ENCODE measurements around the gene FBXW5. TPM values are rescaled to one million over a fixed set of nuclear protein-coding genes. Genes with fewer than 3 reads are reported as not detected.
A peak's percentile ranks its signal among the peaks of the same experiment; 100 is the strongest.

The FBXW5 gene
- total and polyA plus RNA-seq, 9 of the 15 experiments (the other 6 are each of a cell fraction or from before 2014, with no cell fraction given) = 0.21 to 128 (median 37.0) TPM

DNA sequence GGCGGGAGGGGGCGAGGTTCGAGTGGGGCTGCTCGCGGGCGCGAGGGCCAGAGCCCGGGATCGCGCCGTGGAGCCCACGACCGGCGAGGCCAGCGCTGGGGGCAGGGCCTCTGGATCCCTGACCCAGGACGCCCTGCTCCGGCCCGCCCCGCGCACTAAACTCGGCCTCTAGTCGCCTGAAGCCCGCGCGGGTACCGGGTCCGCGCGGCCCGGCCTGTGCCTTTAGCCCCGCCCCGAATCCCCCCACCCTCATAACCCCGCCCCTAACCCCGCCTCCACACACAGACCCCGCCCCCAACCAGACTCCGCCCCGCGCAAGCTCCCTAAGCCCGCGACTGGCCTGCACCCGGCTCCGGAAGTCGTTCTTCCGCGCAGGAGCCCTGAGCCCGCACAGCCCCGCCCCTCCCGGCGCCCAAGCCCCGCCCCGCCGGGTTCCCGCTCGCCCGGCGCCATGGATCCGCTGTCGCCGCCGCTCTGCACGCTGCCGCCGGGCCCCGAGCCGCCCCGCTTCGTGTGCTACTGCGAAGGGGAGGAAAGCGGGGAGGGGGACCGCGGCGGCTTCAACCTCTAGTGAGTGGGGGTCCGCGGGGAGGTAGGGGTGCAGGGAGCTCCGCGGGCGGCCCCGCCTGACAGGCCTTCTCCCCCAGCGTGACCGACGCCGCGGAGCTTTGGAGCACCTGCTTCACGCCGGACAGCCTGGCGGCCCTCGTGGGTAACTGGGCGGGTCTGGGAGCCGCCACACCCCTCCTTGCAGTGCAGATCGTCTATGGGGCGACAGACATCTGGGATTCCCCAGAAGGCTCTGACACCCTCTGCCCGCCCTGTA lies 47.7 kb upstream of the FBXW5 start, which contains the start of gene PAXX (continued):
- TF ChIP-seq TAF7 (tag; IDR thresholded peaks at IDR 0.05) (no peak), E2F3 (CRISPR knock-in tag; IDR thresholded peaks at IDR 0.05) (peak; percentile 90), TAF1 (IDR thresholded peaks at IDR 0.05; ENCODE audit: control insufficient read depth, extremely low read depth, insufficient read depth, low read length, severe bottlenecking) (peak; percentile 75)
- TF ChIP-seq, protein P1, sequence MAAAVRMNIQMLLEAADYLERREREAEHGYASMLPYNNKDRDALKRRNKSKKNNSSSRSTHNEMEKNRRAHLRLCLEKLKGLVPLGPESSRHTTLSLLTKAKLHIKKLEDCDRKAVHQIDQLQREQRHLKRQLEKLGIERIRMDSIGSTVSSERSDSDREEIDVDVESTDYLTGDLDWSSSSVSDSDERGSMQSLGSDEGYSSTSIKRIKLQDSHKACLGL (CRISPR knock-in tag; IDR thresholded peaks at IDR 0.05; ENCODE audit: borderline replicate concordance, poor library complexity, severe bottlenecking) = peak; percentile 83
- TF ChIP-seq, protein P2, sequence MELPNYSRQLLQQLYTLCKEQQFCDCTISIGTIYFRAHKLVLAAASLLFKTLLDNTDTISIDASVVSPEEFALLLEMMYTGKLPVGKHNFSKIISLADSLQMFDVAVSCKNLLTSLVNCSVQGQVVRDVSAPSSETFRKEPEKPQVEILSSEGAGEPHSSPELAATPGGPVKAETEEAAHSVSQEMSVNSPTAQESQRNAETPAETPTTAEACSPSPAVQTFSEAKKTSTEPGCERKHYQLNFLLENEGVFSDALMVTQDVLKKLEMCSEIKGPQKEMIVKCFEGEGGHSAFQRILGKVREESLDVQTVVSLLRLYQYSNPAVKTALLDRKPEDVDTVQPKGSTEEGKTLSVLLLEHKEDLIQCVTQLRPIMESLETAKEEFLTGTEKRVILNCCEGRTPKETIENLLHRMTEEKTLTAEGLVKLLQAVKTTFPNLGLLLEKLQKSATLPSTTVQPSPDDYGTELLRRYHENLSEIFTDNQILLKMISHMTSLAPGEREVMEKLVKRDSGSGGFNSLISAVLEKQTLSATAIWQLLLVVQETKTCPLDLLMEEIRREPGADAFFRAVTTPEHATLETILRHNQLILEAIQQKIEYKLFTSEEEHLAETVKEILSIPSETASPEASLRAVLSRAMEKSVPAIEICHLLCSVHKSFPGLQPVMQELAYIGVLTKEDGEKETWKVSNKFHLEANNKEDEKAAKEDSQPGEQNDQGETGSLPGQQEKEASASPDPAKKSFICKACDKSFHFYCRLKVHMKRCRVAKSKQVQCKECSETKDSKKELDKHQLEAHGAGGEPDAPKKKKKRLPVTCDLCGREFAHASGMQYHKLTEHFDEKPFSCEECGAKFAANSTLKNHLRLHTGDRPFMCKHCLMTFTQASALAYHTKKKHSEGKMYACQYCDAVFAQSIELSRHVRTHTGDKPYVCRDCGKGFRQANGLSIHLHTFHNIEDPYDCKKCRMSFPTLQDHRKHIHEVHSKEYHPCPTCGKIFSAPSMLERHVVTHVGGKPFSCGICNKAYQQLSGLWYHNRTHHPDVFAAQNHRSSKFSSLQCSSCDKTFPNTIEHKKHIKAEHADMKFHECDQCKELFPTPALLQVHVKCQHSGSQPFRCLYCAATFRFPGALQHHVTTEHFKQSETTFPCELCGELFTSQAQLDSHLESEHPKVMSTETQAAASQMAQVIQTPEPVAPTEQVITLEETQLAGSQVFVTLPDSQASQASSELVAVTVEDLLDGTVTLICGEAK (IDR thresholded peaks at IDR 0.05) = no peak
- TF ChIP-seq, protein P2 (CRISPR knock-in tag; IDR thresholded peaks at IDR 0.05) = no peak
- TF ChIP-seq, protein P3, sequence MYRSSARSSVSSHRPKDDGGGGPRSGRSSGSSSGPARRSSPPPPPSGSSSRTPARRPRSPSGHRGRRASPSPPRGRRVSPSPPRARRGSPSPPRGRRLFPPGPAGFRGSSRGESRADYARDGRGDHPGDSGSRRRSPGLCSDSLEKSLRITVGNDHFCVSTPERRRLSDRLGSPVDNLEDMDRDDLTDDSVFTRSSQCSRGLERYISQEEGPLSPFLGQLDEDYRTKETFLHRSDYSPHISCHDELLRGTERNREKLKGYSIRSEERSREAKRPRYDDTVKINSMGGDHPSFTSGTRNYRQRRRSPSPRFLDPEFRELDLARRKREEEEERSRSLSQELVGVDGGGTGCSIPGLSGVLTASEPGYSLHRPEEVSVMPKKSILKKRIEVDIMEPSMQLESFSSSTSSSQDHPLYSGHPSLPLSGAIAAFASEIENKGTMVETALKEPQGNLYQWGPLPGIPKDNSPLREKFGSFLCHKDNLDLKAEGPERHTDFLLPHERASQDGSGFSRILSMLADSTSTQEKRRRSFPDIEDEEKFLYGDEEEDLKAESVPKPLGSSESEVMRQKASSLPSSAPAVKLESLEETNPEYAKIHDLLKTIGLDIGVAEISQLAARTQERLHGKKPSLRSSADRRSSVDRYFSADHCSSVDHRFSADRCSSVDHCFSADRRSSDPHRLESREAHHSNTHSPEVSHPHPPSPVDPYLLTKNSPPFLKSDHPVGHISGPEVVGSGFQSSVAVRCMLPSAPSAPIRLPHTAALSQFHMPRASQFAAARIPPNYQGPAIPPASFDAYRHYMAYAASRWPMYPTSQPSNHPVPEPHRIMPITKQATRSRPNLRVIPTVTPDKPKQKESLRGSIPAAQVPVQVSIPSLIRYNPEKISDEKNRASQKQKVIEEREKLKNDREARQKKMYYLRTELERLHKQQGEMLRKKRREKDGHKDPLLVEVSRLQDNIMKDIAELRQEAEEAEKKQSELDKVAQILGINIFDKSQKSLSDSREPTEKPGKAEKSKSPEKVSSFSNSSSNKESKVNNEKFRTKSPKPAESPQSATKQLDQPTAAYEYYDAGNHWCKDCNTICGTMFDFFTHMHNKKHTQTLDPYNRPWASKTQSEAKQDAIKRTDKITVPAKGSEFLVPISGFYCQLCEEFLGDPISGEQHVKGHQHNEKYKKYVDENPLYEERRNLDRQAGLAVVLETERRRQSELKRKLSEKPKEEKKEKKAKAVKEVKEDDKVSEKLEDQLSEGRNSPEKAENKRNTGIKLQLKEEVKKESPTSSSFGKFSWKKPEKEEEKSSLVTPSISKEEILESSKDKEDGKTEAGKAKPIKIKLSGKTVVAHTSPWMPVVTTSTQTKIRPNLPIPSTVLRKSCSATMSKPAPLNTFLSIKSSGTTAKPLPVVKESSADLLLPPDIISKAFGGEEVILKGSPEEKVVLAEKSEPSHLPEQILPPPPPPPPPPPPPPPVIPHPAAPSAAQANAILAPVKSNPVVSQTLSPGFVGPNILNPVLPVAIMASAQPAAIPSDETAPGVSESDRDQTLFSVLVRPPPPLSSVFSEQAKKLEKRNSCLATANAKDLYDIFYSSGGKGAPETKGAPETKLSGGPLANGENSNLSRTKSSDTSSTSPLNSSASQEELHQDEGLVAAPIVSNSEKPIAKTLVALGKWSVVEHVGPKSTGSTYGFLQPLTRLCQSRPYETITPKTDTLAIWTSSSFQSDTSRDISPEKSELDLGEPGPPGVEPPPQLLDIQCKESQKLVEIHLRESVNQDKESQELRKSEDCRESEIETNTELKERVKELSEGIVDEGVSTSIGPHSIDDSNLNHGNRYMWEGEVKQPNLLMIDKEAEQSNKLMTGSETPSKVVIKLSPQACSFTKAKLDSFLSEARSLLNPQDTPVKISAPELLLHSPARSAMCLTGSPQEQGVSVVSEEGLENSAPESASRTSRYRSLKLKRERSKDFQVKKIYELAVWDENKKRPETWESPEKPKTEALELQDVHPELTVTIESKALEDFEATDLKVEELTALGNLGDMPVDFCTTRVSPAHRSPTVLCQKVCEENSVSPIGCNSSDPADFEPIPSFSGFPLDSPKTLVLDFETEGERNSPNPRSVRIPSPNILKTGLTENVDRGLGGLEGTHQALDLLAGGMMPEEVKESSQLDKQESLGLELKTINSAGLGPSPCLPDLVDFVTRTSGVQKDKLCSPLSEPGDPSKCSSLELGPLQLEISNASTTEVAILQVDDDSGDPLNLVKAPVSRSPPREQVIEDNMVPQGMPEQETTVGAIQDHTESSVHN (IDR thresholded peaks at IDR 0.05; ENCODE audit: borderline replicate concordance in 1 of 2, low read depth in 1 of 2) = no peak

Data from K562 (cell line).